ENCODE results near the gene TDRD7.
"Not testable (repeated sequence)": the region's sequence is repeated elsewhere in the genome, so short reads cannot be mapped to it uniquely, and the experiment has no call there.

TDRD7 gene

GRCh38 chr9:97427885-97428284, 16.0 kb downstream of the TDRD7 start:
- FAIRE-seq: no peak

- no peak for FAIRE-seq
Observed at GRCh38 chr9:97430316-97431043, 18.6 kb downstream of the TDRD7 start.

GRCh38 chr9:97431044-97431441, 19.1 kb downstream of the TDRD7 start:
- no peak for FAIRE-seq

- no peak for FAIRE-seq
Observed at GRCh38 chr9:97431549-97432143, 19.8 kb downstream of the TDRD7 start.

- no peak for FAIRE-seq
Observed at GRCh38 chr9:97437051-97437600, 25.2 kb downstream of the TDRD7 start.

- no peak for FAIRE-seq
Observed at GRCh38 chr9:97438257-97438656, 26.4 kb downstream of the TDRD7 start.

- no peak for FAIRE-seq
Observed at GRCh38 chr9:97438666-97439065, 26.8 kb downstream of the TDRD7 start.

- FAIRE-seq: no peak
Observed at GRCh38 chr9:97440160-97440559, 28.3 kb downstream of the TDRD7 start.

- no peak for FAIRE-seq
Observed at GRCh38 chr9:97441729-97442128, 29.8 kb downstream of the TDRD7 start.

- FAIRE-seq: no peak
Observed at GRCh38 chr9:97445119-97445701, 33.3 kb downstream of the TDRD7 start.

- peak; percentile 24 for FAIRE-seq
Observed at GRCh38 chr9:97447001-97447400, 35.1 kb downstream of the TDRD7 start.

- not testable (repeated sequence) for FAIRE-seq
Observed at GRCh38 chr9:97453573-97453972, 41.7 kb downstream of the TDRD7 start.

GRCh38 chr9:97456841-97457240, 44.9 kb downstream of the TDRD7 start:
- not testable (repeated sequence) for FAIRE-seq

- no peak for FAIRE-seq
Observed at GRCh38 chr9:97459326-97459725, 47.4 kb downstream of the TDRD7 start.

- no peak for FAIRE-seq
Observed at GRCh38 chr9:97462159-97462558, 50.3 kb downstream of the TDRD7 start.

- FAIRE-seq: no peak
Observed at GRCh38 chr9:97462914-97463313, 51.0 kb downstream of the TDRD7 start.

GRCh38 chr9:97468658-97469448, 57.0 kb downstream of the TDRD7 start:
- FAIRE-seq: no peak

GRCh38 chr9:97470076-97470475, 58.2 kb downstream of the TDRD7 start:
- no peak for FAIRE-seq

- FAIRE-seq: no peak
Observed at GRCh38 chr9:97473717-97474116, 61.8 kb downstream of the TDRD7 start.

- FAIRE-seq: no peak
Observed at GRCh38 chr9:97474372-97474925, 62.6 kb downstream of the TDRD7 start.

- FAIRE-seq: no peak
Observed at GRCh38 chr9:97475059-97475458, 63.2 kb downstream of the TDRD7 start.

GRCh38 chr9:97478301-97478981, 66.5 kb downstream of the TDRD7 start:
- no peak for FAIRE-seq

Measured in colon (tissue), 2 donors.